ENCODE data around the gene BACE1-AS.

BACE1-AS gene

DNA sequence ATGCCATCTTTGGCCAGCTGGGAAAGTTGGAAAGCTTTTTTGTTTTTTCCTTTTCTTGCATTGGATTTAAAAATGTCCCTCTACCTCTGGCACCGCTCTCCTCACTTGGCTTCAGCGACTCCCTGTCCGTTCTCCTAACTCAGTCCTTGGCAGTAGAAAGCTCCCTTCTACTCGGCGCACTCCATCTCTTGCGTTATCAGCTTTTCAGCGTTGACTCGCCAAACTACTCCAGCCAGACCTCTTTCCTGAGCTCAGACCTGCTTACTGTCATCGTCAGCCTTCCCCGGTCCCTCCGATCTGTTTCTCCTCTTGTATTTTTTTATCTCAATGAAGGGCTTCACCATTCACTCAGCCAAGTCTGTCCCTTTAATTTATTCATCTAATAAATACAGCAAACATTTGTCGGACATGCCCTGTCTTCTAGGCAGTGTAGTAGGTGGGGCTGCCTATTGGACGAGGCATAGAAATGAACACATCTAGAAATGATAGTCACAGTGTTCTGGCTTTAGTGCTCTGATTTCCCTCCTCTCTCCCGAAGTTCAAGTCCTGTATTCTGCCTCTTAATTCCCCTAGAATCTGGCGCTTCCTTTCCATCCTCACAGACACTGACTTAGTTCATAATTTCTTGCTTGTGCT, 37.3 kb downstream of the BACE1-AS start:
- TF ChIP-seq GATA3 (IDR thresholded peaks at IDR 0.05; ENCODE audit: low read depth, low read length): no peak
- peak; percentile 57; the same call in 1 of the 2 replicates for TF ChIP-seq GATA2 (IDR thresholded peaks at IDR 0.05; ENCODE audit: low read depth, low read length)

- TF ChIP-seq GATA3 (IDR thresholded peaks at IDR 0.05; ENCODE audit: low read depth, low read length) (no peak), GATA2 (IDR thresholded peaks at IDR 0.05; ENCODE audit: low read depth, low read length) (no peak)
Observed at GRCh38 chr11:117332843-117333242, 41.7 kb downstream of the BACE1-AS start.

DNA sequence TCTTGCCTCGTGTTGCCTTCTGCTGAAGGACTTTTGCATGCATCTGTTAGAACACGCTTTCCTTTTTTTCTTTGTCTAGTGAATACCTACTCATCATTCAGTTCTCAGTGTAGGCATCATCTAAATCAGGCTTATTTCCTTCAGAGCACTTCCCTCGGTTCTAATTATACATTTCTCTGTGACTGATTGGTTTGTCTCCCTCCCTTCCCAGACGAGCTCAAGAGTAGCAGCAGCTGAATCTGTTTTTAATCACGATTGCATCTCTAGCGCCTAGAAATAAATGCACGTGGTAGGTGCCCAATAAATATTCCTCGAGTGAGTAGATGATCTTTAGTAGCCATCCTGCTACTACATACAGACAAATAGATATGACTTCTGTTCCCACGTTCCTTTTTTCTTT, 42.8 kb downstream of the BACE1-AS start:
- TF ChIP-seq GATA2 (IDR thresholded peaks at IDR 0.05; ENCODE audit: low read depth, low read length) (no peak), GATA3 (IDR thresholded peaks at IDR 0.05; ENCODE audit: low read depth, low read length) (no peak)

DNA sequence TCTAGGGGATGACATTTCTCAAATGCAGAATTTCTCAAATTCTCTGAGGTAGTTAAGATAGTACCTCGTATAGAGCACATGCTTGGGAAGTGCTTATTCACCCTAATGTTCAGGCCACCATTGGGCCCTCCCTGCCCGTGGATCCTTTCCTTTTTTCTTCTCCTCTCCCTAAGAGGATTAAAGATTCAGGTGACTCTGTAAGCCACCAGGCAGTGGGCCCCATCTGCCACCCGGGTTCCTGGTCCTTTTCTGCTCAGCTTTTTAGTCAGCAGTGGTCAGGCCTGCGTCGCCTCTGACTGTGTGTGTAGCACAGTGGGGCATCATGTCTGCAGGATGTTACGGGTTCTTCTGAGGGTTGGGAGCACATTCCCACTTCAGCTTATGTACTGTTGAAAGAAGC, 43.8 kb downstream of the BACE1-AS start:
- TF ChIP-seq GATA3 (IDR thresholded peaks at IDR 0.05; ENCODE audit: low read depth, low read length) (no peak), GATA2 (IDR thresholded peaks at IDR 0.05; ENCODE audit: low read depth, low read length) (no peak)

DNA sequence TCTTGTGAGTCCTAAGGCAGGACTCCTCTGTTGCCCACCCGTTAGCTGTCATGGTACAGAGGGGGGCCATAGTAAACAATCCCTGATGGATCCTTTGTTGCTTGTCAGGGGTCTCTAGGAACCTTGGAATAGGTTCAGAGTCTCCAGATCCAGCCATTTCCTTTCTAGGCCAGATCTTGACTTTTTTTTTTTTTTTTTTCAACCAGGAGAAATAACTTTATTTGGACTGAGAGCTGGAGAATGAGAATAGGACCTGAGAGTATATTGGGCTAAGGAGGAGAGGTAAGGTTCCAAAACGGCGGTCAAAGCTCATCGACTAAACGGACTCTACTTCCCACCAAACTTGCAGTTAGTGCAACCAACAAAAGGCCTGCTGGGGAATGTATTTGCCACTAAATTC, 44.3 kb downstream of the BACE1-AS start:
- TF ChIP-seq GATA2 (IDR thresholded peaks at IDR 0.05; ENCODE audit: low read depth, low read length) (no peak), GATA3 (IDR thresholded peaks at IDR 0.05; ENCODE audit: low read depth, low read length) (no peak)

GRCh38 chr11:117337076-117337475, 45.9 kb downstream of the BACE1-AS start:
- TF ChIP-seq GATA3 (IDR thresholded peaks at IDR 0.05; ENCODE audit: low read depth, low read length) (no peak), GATA2 (IDR thresholded peaks at IDR 0.05; ENCODE audit: low read depth, low read length) (no peak)
